ENCODE data around the gene CDC42SE2. TPM values are rescaled to one million over a fixed set of nuclear protein-coding genes. Genes with fewer than 3 reads are reported as not detected.
"Not testable (repeated sequence)": the region's sequence is repeated elsewhere in the genome, so short reads cannot be mapped to it uniquely, and the experiment has no call there.

CDC42SE2 gene
- polyA plus RNA-seq, 1 experiment = 6.7 TPM

- H3K4me3 ChIP-seq (ENCODE audit: low read depth, low read length) = no peak overlapping the region
- no peak for DNase-seq (ENCODE audit: low read depth)
- TF ChIP-seq CTCF (IDR thresholded peaks at IDR 0.05; ENCODE audit: insufficient read depth, low read depth, low read length) = no peak
- no peaks in the 10 kb centered on the region for H3K27me3 ChIP-seq (ENCODE audit: control insufficient read depth, insufficient read depth, low read length)
- POLR2A ChIA-PET = interaction anchor here (0.7 kb wide), 1 partner anchor 9 kb away, joined by 4 read pairs; no protein-coding TSS in a partner anchor
- H3K36me3 ChIP-seq (ENCODE audit: control insufficient read depth, insufficient read depth, low read length) = no peaks in the 10 kb centered on the region
- CTCF ChIA-PET = interaction anchor here (1.1 kb wide), 1 partner anchor 21 kb away, joined by 3 read pairs; no protein-coding TSS in a partner anchor
Measured at GRCh38 chr5:131277875-131278740, 14.3 kb downstream of the CDC42SE2 start.

GRCh38 chr5:131278741-131279124, 14.9 kb downstream of the CDC42SE2 start:
- H3K27me3 ChIP-seq (ENCODE audit: control insufficient read depth, insufficient read depth, low read length); CTCF ChIA-PET; H3K4me3 ChIP-seq (ENCODE audit: low read depth, low read length); DNase-seq (ENCODE audit: low read depth); POLR2A ChIA-PET; H3K36me3 ChIP-seq (ENCODE audit: control insufficient read depth, insufficient read depth, low read length): not testable (repeated sequence)

GRCh38 chr5:131279204-131279603, 15.4 kb downstream of the CDC42SE2 start:
- H3K4me3 ChIP-seq (ENCODE audit: low read depth, low read length) = no peak overlapping the region
- no peak for TF ChIP-seq CTCF (IDR thresholded peaks at IDR 0.05; ENCODE audit: insufficient read depth, low read depth, low read length)
- POLR2A ChIA-PET = no interaction called here
- no peaks in the 10 kb centered on the region for H3K27me3 ChIP-seq (ENCODE audit: control insufficient read depth, insufficient read depth, low read length)
- no peaks in the 10 kb centered on the region for H3K36me3 ChIP-seq (ENCODE audit: control insufficient read depth, insufficient read depth, low read length)
- CTCF ChIA-PET = interaction anchor here (1.7 kb wide), 1 partner anchor 14 kb away, joined by 5 read pairs; no protein-coding TSS in a partner anchor
- no peak for DNase-seq (ENCODE audit: low read depth)

GRCh38 chr5:131280417-131280816, 16.6 kb downstream of the CDC42SE2 start:
- Histone ChIP-seq H3K27me3 (ENCODE audit: control insufficient read depth, insufficient read depth, low read length) (no peaks in the 10 kb centered on the region), H3K4me3 (ENCODE audit: low read depth, low read length) (no peak overlapping the region), H3K36me3 (ENCODE audit: control insufficient read depth, insufficient read depth, low read length) (no peaks in the 10 kb centered on the region)
- ChIA-PET POLR2A (interaction anchor here (0.6 kb wide), 1 partner anchor 10 kb away, joined by 3 read pairs; no protein-coding TSS in a partner anchor), CTCF (interaction anchor here (1.7 kb wide), 1 partner anchor 16 kb away, joined by 5 read pairs; no protein-coding TSS in a partner anchor)
- no peak for TF ChIP-seq CTCF (IDR thresholded peaks at IDR 0.05; ENCODE audit: insufficient read depth, low read depth, low read length)
- DNase-seq (ENCODE audit: low read depth) = no peak

GRCh38 chr5:131281133-131281867, 17.4 kb downstream of the CDC42SE2 start:
- TF ChIP-seq CTCF (IDR thresholded peaks at IDR 0.05; ENCODE audit: insufficient read depth, low read depth, low read length) = no peak
- DNase-seq (ENCODE audit: low read depth) = no peak
- Histone ChIP-seq H3K36me3 (ENCODE audit: control insufficient read depth, insufficient read depth, low read length) (no peaks in the 10 kb centered on the region), H3K27me3 (ENCODE audit: control insufficient read depth, insufficient read depth, low read length) (no peaks in the 10 kb centered on the region), H3K4me3 (ENCODE audit: low read depth, low read length) (no peak overlapping the region)
- POLR2A ChIA-PET = interaction anchor here (0.6 kb wide), 1 partner anchor 10 kb away, joined by 3 read pairs; no protein-coding TSS in a partner anchor
- CTCF ChIA-PET = interaction anchor here (1.7 kb wide), 1 partner anchor 16 kb away, joined by 5 read pairs; no protein-coding TSS in a partner anchor

Measured in BJ (cell line).